Kidney (tissue), 14 donors: ENCODE measurements around the gene CD2BP2. TPM values are rescaled to one million over a fixed set of nuclear protein-coding genes. Genes with fewer than 3 reads are reported as not detected.

Experiments used
- DNase-seq, 5 donors: peaks; one replicate each; pipeline ENCODE4 v3.0.0-alpha.2; 2013 to 2020
- FAIRE-seq: peaks from 2 replicates; lab custom pipeline; 2012; peaks lifted over from hg19 to GRCh38; lab: Jason Lieb, UNC
- H3K27ac ChIP-seq, 2 donors: one replicate each; pipeline ENCODE4 v1.7.0; 2013; ENCODE audit warnings: low read depth in 2 of 2, low read length in 2 of 2, inconsistent platforms in 1 of 2
- H3K27me3 ChIP-seq: one replicate; pipeline ENCODE4 v1.7.1; 2013; ENCODE audit warnings: low read length, inconsistent platforms; ENCODE audit not compliant: control insufficient read depth, insufficient read depth
- H3K36me3 ChIP-seq, 3 donors: one replicate each; pipeline versions ENCODE4 v1.7.0 to v1.7.1; 2013; ENCODE audit warnings: low read length in 3 of 3, control low read depth in 1 of 3, inconsistent platforms in 1 of 3; ENCODE audit not compliant: insufficient read depth in 3 of 3, control insufficient read depth in 2 of 3
- H3K4me1 ChIP-seq, 3 donors: one replicate each; pipeline versions ENCODE4 v1.7.0 to v1.7.1; 2013; ENCODE audit warnings: low read length in 3 of 3, inconsistent platforms in 1 of 3, low read depth in 1 of 3; ENCODE audit not compliant: control insufficient read depth in 2 of 3, insufficient read depth in 2 of 3
- H3K4me3 ChIP-seq, 3 donors: one replicate each; pipeline versions ENCODE4 v1.7.0 to v1.8.1; 2013; ENCODE audit warnings: low read length in 3 of 3, control low read depth in 1 of 3, inconsistent platforms in 1 of 3
- H3K9ac ChIP-seq, 3 donors: one replicate each; pipeline versions ENCODE4 v1.7.0 to v1.7.1; 2013; ENCODE audit warnings: low read length in 3 of 3, control low read depth in 1 of 3, inconsistent platforms in 1 of 3
- H3K9me3 ChIP-seq, 3 donors: one replicate each; pipeline versions ENCODE4 v1.7.0 to v1.7.1; 2013; ENCODE audit warnings: low read length in 3 of 3, control low read depth in 1 of 3, inconsistent platforms in 1 of 3; ENCODE audit not compliant: control insufficient read depth in 2 of 3, insufficient read depth in 1 of 3
- intact Hi-C: fragments of 100-400 bp; cut with DNase I; formaldehyde crosslinking; loops from one replicate; pipeline ENCODE4 v1.11.1; 2022
- polyA plus RNA-seq: library from polyadenylated mRNA; stranded (reverse); fragments of 350-450 nt; fragmentation: Illumina TruSeq; extraction: RNeasy Lipid Tissue Mini Kit (QIAGEN cat#74804); gene quantifications from one replicate; pipeline ENCODE4 v1.2.3, GENCODE V29; 2014; ENCODE audit warnings: low read depth, low replicate concordance; ENCODE audit not compliant: insufficient read depth
- total RNA-seq: library from RNA; stranded (reverse); fragmentation: NEBNext Ultra II Directional; extraction: Animal tissue kit (Norgen Biotek cat#: 25700); gene quantifications from one replicate; pipeline ENCODE4 v1.2.1, GENCODE V29; 2021
- TF ChIP-seq, protein P1 (sequence below): IDR thresholded peaks from 3 replicates; pipeline ENCODE4 v1.5.1; 2012; ENCODE audit warnings: mild to moderate bottlenecking, moderate library complexity, borderline replicate concordance; ENCODE audit not compliant: insufficient read depth; ENCODE audit errors: extremely low read depth
- donor health status: control.
- donor health status: control.
- donor health status: control.
- donor health status: control.
- donor health status: control.
- donor health status: DM: yes; HTN: yes; CAD: no.
- donor health status: Normal renal cell carcinoma (clear cell type).

Gene CD2BP2
- total and polyA plus RNA-seq, 2 donors from 2014 or later, result 61.8 to 68.1 TPM

- DNase-seq (no peak), FAIRE-seq (no peak)
- TF ChIP-seq, protein P1, sequence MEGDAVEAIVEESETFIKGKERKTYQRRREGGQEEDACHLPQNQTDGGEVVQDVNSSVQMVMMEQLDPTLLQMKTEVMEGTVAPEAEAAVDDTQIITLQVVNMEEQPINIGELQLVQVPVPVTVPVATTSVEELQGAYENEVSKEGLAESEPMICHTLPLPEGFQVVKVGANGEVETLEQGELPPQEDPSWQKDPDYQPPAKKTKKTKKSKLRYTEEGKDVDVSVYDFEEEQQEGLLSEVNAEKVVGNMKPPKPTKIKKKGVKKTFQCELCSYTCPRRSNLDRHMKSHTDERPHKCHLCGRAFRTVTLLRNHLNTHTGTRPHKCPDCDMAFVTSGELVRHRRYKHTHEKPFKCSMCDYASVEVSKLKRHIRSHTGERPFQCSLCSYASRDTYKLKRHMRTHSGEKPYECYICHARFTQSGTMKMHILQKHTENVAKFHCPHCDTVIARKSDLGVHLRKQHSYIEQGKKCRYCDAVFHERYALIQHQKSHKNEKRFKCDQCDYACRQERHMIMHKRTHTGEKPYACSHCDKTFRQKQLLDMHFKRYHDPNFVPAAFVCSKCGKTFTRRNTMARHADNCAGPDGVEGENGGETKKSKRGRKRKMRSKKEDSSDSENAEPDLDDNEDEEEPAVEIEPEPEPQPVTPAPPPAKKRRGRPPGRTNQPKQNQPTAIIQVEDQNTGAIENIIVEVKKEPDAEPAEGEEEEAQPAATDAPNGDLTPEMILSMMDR, result no peak
- Histone ChIP-seq H3K4me3 (no peak within 1 kb of the TSS), H3K9ac (no peak within 1 kb of the TSS), H3K9me3 (no peaks in the 10 kb centered on the region), H3K27ac (no peak within 1 kb of the TSS), H3K4me1 (peaks cover 0 to 13% (median 4%) of the 10 kb centered on the region in 3 donors), H3K27me3 (no peaks in the 10 kb centered on the region), H3K36me3 (no peaks in the 10 kb centered on the region)
- intact Hi-C loops, result no loop called here
Measured at GRCh38 chr16:30374538-30374937, 19.4 kb upstream of the CD2BP2 start, which contains the start of gene MYL11. TSS of gene MYL11 (plus strand) at chr16:30374802. CDS start at chr16:30374858, 56 bp downstream.

- Histone ChIP-seq H3K9me3 (no peaks in the 10 kb centered on the region), H3K27me3 (no peaks in the 10 kb centered on the region), H3K4me3 (no peak overlapping the region), H3K27ac (no peak overlapping the region), H3K4me1 (peaks cover 0 to 14% (median 8%) of the 10 kb centered on the region in 3 donors), H3K9ac (no peak overlapping the region), H3K36me3 (no peaks in the 10 kb centered on the region)
- TF ChIP-seq, protein P1, result no peak
- no peak for FAIRE-seq
- intact Hi-C loops, result no loop called here
- DNase-seq, result peak in 1 of 5 donors; percentile 45
Measured at GRCh38 chr16:30372725-30373124, 17.6 kb upstream of the CD2BP2 start.

DNA sequence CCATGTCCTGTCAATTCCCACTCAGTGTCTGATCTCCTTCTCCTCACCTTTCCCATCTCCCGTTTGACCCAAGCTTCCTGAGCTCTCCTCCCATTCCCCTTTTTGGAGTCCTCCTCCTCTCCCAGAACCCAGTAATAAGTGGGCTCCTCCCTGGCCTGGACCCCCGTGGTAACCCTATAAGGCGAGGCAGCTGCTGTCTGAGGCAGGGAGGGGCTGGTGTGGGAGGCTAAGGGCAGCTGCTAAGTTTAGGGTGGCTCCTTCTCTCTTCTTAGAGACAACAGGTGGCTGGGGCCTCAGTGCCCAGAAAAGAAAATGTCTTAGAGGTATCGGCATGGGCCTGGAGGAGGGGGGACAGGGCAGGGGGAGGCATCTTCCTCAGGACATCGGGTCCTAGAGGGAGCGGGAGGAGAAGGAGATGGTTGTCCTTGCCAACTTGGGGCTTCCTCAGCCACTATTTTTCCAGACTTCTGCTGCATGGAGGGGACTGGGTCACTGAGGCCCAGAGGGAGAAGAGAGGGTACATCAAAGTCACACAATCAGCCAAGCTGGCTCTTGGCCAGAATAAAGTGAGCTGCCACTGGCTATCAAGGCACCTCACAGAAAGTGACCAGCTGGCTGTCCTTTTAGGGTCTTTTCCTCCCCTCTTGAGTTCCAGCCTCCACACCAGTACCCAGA lies 17.1 kb upstream of the CD2BP2 start:
- no peaks in the 10 kb centered on the region for H3K27me3 ChIP-seq
- no peak overlapping the region for H3K4me3 ChIP-seq
- H3K9me3 ChIP-seq, result no peaks in the 10 kb centered on the region
- H3K4me1 ChIP-seq, result peaks cover 0 to 16% (median 7%) of the 10 kb centered on the region in 3 donors
- DNase-seq, result peak in 1 of 5 donors; percentile 21
- H3K9ac ChIP-seq, result no peak overlapping the region
- intact Hi-C loops, result no loop called here
- TF ChIP-seq, protein P1, result no peak
- H3K27ac ChIP-seq, result no peak overlapping the region
- no peaks in the 10 kb centered on the region for H3K36me3 ChIP-seq
- FAIRE-seq, result no peak
